ENCODE data around the gene GOLGA8S.
"Not testable (repeated sequence)": the region's sequence is repeated elsewhere in the genome, so short reads cannot be mapped to it uniquely, and the experiment has no call there.

The GOLGA8S gene, protein sequence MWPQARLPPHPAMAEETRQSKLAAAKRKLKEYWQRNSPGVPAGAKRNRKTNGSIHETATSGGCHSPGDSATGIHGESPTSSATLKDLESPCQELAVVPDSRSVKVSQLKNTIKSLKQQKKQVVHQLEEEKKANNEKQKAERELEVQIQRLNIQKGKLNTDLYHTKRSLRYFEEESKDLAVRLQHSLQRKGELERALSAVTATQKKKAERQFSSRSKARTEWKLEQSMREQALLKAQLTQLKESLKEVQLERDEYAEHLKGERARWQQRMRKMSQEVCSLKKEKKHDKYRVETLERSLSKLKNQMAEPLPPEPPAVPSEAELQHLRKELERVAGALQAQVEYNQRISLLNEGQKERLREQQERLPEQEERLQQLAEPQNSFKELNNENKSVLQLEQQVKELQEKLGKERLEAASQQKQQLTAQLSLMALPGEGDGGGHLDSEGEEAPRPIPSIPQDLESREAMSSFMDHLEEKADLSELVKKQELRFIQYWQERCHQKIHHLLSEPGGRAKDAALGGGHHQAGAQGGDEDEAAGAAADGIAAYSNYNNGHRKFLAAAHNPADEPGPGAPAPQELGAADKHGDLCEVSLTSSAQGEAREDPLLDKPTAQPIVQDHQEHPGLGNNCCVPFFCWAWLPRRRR

DNA sequence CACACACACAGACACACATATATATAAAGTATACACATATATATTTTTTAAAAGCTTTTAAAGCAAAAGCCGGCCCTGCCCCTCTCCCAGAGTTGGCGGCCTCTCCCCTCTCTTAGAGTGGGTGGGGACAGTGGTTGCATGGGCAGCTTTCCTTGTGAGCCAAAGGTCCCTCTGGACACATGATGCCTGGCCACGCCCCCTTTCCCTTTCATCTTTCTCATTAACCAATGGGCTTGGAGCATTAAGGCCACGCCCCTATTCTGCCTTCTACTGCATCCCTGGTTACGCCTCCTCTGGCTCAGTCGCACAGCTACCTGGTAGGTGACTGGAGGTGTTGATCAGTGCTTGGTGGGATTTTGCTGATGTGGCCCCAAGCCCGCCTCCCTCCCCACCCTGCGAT is at the start of gene GOLGA8S:
Gene GOLGA8S (plus strand): TSS at position 301 of the 400 bp plus-strand sequence. CDS start 62 bp downstream, at position 363.
- not testable (repeated sequence) for DNase-seq

DNA sequence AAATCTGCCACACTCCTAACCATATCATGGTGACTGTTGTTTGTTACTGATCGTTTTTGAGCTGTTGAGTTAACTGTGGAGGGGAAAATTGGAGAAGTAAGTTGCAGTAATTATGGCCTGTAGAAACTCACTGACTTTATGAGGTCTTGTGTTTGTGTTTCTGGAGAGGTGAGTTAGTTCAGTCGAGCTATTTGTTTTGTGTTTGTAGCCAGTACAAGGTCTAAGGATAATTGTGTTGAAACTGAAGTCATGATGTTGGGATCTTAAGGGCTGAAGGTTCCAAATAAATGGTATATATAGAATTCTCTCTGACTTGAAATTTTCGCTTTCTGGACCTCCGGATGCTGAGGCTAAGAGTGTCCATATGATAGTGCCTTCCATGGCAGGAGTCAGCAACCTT is 49.7 kb upstream of the GOLGA8S start:
- DNase-seq, result not testable (repeated sequence)

DNA sequence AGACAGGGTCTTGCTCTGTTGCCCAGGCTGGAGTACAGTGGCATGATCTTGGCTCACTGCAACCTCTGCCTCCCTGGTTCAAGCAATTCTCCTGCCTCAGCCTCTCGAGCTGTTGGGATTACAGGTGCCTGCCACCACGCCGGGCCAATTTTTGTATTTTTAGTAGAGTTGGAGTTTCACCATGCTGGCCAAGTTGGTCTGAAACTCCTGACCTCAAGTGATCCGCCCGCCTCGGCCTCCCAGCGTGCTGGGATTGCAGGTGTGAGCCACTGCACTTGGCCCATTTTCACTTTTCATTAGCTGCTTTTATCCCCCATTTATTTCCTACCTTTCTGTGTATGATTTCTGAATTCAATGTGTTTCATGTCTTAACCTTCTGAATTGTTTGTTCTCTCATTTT is 48.6 kb upstream of the GOLGA8S start:
- not testable (repeated sequence) for DNase-seq

DNA sequence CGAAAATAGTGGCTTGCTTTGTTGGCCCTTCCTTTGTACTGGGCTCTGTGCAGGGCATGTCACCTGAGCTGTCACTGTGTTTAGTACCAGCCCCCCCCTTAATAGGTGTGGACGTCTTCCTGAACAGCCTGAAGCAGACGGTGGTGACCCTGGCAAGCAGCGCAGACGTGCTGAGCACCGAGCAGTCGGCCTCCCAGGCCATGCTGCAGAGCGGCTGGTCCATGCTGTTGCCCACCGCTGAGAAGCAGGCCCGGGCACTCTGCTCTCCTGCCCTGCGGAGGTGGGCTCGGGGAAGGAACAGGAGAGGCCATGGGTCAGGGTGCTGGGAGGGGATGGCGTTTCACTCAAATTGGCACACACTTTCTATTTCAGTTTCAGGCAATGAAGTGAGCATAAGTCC is 43.3 kb upstream of the GOLGA8S start:
- not testable (repeated sequence) for DNase-seq

DNA sequence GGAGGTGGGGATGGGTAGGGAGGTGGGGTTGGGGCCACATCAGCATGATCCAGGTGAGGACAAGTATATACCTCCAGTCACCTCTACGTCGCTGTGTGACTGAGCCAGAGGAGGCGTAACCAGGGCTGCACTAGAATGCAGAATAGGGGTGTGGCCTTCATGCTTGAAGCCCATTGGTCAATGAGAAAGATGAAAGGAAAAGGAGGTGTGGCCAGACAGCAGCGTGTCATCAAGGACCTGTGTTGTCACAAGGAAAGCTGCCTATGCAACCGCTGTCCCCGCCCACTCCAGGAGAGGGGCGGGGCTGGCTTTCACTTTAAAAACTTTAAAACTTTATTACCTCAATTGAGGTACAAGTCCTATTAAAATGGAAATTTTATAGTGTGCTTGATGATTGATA is 20.5 kb upstream of the GOLGA8S start, which contains the start of gene GOLGA6L26:
Gene GOLGA6L26 (minus strand): TSS at position 101 of the 400 bp plus-strand sequence. CDS start 61 bp downstream, at position 40.
- DNase-seq, result not testable (repeated sequence)

DNA sequence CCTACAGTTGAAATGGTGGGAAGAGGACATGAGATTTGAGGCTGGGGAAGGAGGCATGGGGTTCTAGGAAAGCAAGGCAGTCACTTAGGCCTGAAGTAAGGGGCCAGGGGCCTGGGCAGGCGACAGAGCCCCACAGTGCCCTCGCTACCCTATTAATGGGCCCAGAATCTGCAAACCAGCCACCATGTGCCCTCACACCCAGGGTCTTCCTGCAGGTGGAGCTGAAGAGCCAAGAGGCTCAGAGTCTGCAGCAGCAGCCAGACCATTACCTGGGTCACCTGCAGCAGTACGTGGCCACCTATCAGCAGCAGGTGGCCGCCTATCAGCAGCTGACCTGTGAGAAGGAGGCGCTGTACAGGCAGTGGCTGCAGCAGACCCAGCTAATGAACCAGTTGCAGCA is 8.1 kb downstream of the GOLGA8S start:
- DNase-seq, result not testable (repeated sequence)

DNA sequence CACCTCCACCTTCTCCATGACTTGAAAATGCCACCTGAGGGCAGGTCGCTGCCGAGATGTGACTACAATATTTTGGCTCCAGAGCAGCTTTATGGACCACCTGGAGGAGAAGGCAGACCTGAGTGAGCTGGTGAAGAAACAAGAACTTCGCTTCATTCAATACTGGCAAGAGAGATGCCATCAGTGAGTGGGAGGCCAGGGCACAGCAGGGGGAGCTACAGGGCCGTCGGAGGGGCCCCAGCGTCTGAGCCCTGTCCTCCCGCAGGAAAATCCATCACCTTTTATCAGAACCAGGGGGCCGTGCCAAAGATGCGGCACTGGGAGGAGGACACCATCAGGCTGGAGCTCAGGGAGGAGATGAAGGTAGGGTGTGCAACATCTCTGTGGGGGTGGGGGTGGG is 9.7 kb downstream of the GOLGA8S start:
- DNase-seq, result not testable (repeated sequence)

DNA sequence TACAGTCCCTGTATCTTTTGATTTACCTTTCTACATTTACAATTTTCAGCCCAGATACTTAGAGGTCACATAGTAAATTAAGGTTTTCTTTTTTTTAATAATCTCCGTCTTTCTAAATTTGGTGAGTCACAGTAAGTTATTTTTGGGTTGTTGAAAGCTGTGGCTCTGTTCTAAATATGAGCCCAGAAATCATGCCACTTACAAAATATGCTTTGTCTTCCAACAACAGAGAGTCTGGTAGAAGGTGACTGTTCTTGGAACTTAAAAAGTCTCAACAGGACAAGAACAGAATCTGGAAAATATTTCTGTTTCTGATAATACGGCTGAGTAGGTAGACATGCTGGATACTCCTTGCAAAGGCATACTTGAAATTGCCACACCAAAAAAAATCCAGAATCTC is 16.0 kb downstream of the GOLGA8S start:
- no peak for DNase-seq

DNA sequence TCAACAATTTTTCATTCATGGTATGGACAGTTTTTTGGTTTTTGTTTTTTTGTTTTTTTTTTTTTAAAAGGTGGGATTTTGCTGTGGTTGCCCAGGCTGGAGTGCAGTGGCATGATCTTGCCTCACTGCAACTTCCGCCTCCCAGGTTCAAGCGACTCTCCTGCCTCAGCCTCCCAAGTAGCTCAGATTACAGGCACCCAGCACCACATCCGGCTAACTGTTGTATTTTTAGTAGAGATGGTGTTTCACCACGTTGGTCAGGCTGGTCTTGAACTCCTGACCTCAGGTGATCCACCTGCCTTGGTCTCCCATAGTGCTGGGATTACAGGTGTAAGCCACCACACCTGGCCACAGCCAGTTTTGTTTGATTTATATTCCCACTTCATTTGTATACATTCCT is 16.6 kb downstream of the GOLGA8S start:
- not testable (repeated sequence) for DNase-seq

DNA sequence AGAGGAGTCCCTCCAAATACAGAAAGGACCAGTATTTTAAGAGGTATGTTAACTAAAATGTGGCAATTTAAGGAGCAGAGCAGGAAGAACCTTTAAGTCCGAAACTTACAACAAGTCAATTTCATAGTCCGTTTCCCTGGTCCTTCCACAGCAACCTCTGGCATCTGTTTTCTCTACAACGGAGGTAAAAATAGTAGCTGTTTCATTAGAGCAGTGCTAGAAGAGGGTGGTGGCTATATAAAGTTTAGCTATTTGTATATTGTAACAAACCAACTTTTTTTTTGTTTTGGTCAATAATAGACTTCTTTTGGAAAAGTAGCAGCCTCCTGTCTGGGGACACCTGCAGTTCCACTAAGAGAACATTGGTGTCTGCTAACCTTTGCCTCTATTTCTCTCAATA is 17.3 kb downstream of the GOLGA8S start:
- not testable (repeated sequence) for DNase-seq

DNA sequence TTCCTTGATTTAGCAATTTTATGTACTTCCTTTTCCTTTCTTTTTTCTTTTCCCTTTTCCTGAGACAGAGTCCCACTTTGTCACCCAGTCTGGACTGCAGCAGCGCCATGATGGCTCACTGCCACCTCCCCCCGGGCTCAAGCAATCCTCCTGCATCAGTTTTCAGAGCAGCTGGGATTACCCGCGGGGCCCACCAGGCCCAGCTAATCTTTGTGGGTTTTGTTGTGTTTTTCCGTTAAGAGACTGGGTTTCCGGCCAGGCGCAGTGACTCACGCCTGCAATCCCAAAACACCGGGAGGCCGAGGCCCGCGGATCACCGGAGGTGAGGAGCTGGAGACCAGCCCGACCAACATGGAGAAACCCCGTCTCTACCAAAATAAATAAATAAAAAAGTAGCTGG is 17.7 kb downstream of the GOLGA8S start:
- no peak for DNase-seq

DNA sequence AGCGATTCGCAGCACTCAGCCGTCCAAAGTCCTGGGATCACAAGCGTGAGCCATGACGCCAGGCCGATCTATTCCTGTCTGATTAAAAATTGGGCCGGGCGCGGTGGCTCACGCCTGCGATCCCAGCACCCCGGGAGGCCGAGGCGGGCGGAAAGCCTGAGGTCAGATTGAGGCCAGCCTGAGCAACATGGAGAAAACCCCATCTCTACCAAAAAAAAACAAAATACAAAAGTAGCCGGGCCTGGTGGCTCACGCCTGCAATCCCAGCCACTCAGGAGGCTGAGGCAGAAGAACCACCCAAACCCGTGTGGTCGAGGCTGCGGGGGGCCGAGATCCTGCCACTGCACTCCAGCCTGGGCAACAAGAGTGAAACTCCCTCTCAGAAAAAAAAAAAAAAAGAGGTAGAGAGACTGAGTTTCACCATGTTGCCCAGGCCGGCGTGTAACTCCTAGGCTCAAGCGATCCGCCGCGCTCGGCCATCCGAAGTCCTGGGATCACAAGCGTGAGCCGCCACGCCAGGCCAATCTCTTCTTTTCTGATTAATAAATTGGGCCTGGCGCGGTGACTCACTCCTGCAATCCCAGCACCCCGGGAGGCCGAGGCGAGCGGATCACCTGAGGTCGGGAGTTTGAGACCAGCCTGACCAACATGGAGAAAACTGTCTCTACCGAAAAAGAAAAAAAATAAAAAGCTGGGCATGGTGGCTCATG is 18.5 kb downstream of the GOLGA8S start:
- DNase-seq, result not testable (repeated sequence)

DNA sequence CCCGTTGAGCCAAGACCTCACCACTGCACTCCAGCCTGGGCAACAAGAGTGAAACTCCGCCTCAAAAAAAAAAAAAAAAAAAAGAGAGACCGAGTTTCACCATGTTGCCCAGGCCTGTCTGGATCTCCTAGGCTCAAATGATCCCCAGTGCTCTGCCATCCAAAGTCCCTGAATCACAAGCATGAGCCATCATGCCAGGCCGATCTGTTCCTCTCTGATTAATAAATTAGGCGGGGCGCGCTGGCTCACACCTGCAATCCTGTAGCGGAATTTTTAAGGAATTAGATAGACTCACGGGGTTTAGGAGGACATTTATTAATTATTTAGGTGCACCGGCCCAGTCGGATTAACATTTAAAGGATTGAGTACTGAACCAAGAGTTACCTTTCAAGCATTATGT is 19.7 kb downstream of the GOLGA8S start:
- DNase-seq, result not testable (repeated sequence)

DNA sequence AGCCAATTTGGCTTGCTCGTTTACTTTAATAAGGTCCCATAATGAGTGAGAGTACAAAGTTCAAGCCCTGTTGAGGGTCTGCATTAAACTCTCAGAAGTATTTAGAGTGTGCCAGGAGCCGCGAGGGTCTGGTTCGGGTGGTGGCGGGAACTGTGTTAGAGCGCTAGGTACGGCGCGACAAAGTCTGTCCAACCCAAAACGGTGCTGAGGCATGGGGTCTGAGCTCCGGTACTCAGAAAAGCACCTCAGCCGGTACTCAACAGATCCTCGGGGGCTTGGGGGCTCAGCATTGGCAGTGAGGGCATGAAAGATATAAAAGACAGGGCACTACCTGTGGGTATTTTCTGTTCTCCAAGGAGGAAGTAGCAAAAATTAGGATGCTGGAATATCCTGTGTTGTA is 24.4 kb downstream of the GOLGA8S start:
- DNase-seq, result not testable (repeated sequence)

DNA sequence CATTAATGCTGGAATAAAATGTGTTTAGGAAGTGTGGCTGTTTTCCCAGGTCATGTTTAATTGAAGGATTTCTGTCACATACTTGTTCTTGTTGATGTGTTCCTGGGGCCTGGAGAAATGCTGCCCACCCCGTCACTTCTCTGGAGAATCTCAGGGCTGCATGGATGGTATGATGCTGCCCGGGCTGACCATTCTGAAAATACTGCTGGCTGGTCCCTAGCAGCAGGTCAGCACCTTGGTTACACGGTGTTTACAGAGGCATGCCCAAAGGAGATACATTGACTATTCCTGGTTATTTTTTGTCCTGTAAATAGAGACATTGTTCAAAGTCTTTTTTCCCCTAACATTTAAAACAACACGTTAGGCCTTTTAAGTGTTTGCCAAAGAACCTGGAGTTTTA is 26.2 kb downstream of the GOLGA8S start:
- not testable (repeated sequence) for DNase-seq

DNA sequence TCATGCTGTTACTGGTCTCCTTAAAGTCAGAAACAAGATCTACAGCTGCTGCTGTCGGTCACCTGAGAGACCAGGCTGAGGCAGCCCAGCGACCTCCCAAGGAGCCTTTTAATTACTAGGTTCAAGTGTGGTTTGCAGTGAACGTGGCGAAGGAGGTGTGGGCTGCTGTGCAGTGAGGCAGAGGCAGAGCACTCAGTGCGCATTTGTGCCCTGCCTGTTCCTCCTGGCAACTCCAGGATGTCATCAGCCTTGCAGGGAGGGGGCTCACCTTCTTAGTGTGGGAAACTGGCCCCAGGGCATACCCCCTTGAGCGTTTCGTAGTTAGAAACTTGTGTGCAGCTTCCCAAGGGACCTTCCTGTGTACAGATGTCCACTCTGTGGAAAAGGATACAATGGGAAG is 26.6 kb downstream of the GOLGA8S start:
- DNase-seq, result not testable (repeated sequence)

DNA sequence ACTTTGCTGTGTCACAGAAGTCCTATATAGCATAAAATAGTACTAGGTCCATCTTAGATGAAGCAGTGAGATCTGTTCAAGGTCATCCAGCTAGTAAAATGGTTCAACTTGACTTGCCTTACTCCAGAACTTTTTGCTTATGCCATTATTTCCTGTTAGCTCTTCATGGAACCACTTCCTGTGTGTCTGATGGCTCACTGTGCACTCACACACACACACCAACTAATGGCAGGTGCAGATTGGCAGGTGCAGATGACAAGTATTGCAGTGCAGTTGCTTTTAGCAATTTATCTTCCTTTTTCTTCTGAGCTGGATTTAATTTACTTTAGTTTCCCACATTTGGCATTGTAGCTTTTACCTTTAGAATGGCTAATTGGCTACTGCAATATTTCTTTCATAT is 29.8 kb downstream of the GOLGA8S start:
- DNase-seq, result no peak

DNA sequence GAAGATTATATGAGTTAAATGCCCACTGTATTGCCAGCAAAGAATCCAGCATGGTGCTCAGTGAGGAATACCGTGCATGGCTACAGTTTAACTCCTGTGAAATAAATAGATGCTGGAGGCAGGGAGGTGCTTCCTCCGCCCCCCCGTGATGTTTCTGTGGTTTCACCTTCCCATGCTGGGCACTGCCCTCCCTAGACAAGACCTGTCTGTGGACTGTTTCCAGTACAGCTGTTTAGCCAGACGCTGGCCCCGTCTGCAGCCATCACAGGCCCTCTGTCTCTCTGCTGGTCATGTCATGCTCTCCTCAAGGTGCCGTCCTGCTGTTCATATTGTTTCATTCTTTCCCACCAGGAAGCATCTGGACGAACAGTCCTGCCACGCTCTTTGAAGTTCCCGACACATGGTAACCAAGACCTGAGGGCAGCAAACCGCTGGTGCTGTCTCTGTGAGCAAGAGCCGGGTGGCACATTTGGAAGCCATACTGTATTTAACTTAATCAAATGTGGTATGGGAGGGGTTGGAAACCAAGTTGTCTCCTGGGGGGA is 31.4 kb downstream of the GOLGA8S start:
- no peak for DNase-seq

DNA sequence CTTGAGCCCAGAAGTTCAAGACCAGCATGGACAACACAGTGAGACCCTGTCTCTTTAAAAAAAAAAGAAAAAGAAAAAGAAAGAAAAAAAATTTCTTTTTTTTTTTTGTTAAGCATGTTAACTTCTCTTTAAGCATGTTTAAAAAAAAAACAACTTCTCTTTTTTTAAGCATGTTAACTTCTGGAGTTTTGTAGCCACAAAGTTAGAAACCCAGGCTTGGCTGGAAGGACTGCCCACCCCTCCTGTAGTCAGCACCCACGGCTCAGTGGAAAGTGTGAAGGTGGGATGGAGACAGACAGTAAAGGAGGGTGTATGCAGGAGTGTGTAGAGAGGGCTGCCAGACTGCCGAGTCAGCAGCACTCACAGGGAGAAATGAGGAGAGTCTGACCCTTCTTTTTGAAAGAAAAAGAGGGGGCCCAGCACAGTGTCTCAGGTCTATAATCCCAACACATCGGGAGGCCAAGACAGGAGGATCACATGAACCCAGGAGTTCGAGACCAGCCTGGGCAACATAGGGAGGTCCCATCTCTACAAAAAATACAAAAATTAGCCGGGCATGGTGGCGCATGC is 33.2 kb downstream of the GOLGA8S start:
- DNase-seq, result no peak

DNA sequence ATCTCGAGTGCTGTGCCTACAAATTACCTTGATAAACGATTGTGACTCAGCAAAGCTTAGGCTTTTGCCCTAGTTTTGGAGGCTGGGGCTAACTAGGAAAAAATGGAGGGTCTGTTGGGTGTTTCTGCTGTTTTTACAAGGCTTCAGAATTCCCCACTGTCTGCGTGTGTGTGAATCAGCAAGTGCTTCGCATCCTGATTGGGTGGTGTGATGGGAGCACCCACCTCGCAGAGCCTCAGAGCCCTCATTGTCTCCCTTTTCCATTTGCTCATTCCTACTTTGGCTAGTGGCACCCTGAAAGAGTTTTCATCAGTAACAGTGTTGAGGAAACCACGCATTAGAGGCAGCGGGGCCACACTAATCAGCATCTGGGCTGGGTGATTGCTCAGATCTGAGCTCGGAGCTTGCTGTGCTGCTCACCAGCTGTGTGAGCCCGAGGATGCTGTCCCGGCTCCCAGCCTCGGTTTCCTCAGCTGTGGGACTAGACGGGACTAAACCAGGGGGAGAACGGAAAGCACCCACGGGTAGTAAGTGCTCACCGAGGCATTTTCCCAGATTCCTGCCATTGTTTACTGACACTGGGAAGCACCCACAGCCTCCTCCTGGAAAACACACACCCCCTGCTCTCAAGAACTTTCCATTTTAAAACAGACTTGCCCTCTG is 40.6 kb downstream of the GOLGA8S start:
- DNase-seq, result no peak

DNA sequence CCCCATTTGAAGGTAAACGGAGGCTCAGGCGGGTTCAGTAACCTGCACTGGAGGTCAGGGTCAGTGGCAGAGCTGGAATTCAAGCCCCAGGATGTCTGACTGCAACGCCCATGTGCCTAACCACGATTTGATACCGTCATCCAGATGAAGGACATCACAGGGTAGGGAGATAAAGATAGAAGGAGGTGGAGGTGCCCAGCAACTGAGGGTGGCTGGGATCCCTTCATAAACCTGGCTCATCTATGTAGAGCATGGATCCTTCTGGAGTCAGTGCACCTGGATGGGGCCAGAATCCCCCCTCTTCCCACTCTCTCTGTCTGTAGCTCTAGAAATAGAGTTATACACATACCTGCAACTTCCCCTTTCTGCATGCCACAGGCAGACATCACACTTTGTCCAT is 41.3 kb downstream of the GOLGA8S start:
- no peak for DNase-seq

DNA sequence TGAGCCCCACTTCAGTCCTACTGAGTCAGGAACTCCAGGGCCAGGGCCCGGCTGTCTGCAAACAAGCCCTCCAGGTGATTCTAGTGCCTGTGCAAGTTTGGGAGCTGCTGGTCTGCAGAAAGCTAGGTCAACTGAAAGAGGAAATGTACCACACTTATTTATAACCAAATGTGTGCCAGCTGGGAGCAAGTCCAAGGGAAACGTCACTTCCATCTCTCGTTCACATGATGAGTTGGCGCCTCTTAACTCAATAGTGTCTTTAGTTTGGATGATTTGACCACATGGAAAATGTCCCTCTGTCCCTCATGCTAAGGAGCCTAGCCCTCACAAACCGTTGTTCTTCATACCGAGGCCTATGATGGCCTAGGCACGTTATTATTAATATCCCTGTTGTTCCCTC is 43.2 kb downstream of the GOLGA8S start:
- no peak for DNase-seq
